Measurements from ENCODE around the gene ATF3. TPM values are rescaled to one million over a fixed set of nuclear protein-coding genes. Genes with fewer than 3 reads are reported as not detected.

Gene ATF3
- total RNA-seq, 2 donors from 2014 or later: 96.3 to 107 TPM

GRCh38 chr1:212607206-212607912, 1.2 kb upstream of the ATF3 start:
- peaks cover 49% of the 10 kb centered on the region for H3K4me1 Mint-ChIP-seq (ENCODE audit: low read depth)
- no peaks in the 10 kb centered on the region for H3K9me3 Mint-ChIP-seq
- H3K36me3 Mint-ChIP-seq (ENCODE audit: insufficient read depth in 2 of 2): peaks cover 17 to 23% of the 10 kb centered on the region in 2 donors
- no peak for ATAC-seq (replicated peaks in 1 of 2)
- peaks cover 63% of the 10 kb centered on the region for H3K27me3 Mint-ChIP-seq (ENCODE audit: low read depth)
- H3K27ac Mint-ChIP-seq: peak overlapping the region; percentile 86
- peak; percentile 40 to 61 for DNase-seq
- H3K4me3 Mint-ChIP-seq: peak overlapping the region; percentile 95 to 98

DNA sequence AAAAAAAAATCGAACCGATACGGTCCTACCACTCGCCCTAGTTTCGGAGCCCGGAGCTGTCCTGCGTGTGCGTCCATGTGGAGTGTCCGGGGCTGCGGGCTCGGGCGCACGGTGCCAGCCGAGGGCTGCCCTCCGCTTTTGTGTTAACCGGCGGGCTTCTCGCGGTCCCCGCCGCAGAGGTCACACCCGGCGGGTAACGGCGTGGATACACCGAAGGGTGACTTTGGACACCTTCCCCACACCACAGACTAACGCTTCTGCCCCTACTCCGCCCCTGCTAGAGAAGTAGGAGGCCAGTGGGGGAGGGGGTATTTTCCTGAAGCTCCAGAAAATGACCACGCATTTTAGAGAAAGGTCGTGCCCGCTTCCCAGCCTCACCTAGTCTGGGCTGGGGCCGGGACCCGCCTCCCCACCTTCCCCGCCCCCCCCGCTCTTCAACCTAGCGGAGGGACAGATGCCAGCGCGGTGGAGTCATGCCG, 609 bp upstream of the ATF3 start:
- Mint-ChIP-seq H3K4me3 (peak overlapping the region; percentile 95 to 98), H3K27ac (peak overlapping the region; percentile 88), H3K36me3 (ENCODE audit: insufficient read depth in 2 of 2) (peaks cover 17 to 24% of the 10 kb centered on the region in 2 donors), H3K27me3 (ENCODE audit: low read depth) (peaks cover 57% of the 10 kb centered on the region), H3K9me3 (no peaks in the 10 kb centered on the region), H3K4me1 (ENCODE audit: low read depth) (peaks cover 52% of the 10 kb centered on the region)
- DNase-seq (peak in 1 of 2 donors; percentile 51), ATAC-seq (replicated peaks in 1 of 2) (peak; percentile 1 to 5)

DNA sequence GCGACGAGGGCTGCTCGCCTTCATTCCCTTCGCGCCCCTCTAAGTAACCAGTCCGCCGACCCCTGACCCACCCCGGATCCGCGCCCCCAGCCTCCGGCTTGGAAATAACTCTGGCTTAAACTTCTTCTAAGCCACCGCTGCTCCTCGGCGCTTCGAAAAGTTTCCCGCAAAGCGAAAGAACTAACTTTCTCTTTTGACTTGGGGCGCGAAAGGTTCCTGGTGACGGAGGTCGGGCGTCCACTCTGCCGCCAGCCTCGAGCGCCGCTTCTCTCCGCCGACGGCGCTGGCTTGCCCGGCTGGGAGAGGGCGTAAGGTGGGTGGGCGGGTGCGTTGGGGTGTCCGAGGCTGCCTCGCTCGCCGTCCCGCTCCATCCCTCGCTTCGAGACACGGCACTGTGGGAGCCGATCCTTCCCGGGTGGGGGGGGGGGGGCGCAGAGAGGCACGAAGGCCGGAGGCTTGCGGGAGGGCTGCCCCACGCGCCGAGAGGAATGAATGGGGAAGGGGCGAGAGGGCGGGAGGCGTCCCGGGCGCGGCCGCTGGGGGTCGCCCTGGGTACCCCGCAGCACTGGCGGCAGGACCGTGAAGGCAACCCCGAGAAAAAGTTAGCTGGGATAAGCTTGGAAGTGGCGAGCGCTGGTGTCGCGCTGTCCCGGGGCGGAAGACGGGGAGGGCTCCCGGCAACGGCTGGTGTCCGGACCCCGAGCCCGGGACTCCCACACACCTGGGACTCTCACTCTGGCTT, 569 bp downstream of the ATF3 start:
- Mint-ChIP-seq H3K4me3 (peak overlapping the region; percentile 95 to 98), H3K27me3 (ENCODE audit: low read depth) (peaks cover 47% of the 10 kb centered on the region), H3K4me1 (ENCODE audit: low read depth) (peaks cover 64% of the 10 kb centered on the region), H3K36me3 (ENCODE audit: insufficient read depth in 2 of 2) (peaks cover 19 to 26% of the 10 kb centered on the region in 2 donors), H3K9me3 (no peaks in the 10 kb centered on the region), H3K27ac (peak overlapping the region; percentile 93)
- DNase-seq: peak; percentile 60 to 64
- peak; percentile 16 to 20 for ATAC-seq (replicated peaks in 1 of 2)

DNA sequence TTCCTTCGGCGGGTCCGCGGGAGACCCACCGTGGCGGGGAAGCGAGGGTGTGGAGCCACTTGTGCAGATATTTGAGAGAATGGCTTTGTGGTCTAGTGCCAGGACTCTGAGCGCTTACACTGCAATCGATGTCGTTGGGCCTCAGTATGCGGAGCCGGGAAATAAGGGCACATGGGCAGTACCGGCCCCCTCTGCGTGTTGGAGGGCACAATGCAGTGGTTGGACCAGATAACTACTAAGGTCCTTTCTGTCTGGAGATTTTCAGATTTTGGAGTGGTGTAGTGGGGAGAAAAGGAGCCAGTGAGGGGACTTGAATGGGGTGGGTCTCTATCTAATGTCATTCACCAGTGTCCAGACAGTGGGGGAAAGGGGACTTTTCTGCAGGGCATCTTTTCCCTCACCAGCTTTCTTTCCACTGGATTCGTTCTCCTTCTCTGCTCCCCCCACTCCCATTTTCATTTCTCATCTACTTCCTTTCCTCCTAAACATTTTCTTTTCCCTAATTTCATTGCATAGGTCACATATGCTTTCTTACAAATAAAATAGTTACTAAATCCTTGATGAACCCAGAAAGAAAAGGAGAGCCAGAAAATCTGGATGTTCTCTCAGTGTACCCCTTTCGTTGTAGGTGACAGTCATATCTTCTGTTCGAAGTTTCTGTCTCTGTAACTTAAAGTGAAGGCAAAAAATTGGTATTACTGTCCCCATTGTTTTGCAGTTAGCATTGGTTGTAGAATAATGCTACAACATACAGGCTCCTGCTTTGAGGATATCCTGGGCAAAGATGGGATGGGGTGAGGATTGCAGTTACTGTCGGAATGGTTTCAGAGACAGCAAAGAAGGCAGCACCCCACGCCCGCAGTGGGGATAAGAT, 1.4 kb downstream of the ATF3 start:
- Mint-ChIP-seq H3K4me1 (ENCODE audit: low read depth) (peaks cover 67% of the 10 kb centered on the region), H3K4me3 (peak overlapping the region; percentile 95 to 98), H3K27me3 (ENCODE audit: low read depth) (peaks cover 39% of the 10 kb centered on the region), H3K36me3 (ENCODE audit: insufficient read depth in 2 of 2) (peaks cover 19 to 32% of the 10 kb centered on the region in 2 donors), H3K9me3 (no peaks in the 10 kb centered on the region), H3K27ac (peak overlapping the region; percentile 93)
- no peak for ATAC-seq (replicated peaks in 1 of 2)
- DNase-seq: no peak

DNA sequence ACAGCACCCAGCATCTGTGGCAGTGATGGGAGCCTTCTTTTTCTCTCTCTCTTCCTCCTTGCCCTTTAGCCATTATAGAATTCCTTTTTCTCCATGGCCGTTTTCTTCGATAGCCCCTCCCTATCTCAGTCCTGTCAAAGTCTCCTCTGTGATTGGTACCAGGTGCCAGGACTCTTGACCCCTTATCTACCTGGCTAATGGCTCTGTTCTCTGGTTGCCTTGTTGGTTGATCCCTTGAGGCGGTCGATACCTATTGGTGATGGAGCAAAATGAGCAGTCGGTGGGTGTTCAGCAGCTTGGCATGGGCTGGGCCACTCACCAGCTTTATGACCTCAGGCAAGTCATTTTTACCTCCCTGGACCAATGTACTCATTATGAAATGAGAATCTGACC, 2.0 kb downstream of the ATF3 start:
- H3K27me3 Mint-ChIP-seq (ENCODE audit: low read depth): peaks cover 33% of the 10 kb centered on the region
- peaks cover 21 to 36% of the 10 kb centered on the region in 2 donors for H3K36me3 Mint-ChIP-seq (ENCODE audit: insufficient read depth in 2 of 2)
- H3K9me3 Mint-ChIP-seq: no peaks in the 10 kb centered on the region
- peak overlapping the region; percentile 95 to 98 for H3K4me3 Mint-ChIP-seq
- H3K27ac Mint-ChIP-seq: peak overlapping the region; percentile 93
- ATAC-seq (replicated peaks in 1 of 2): no peak
- DNase-seq: no peak
- H3K4me1 Mint-ChIP-seq (ENCODE audit: low read depth): peaks cover 65% of the 10 kb centered on the region

- Mint-ChIP-seq H3K27ac (peak overlapping the region; percentile 93), H3K36me3 (ENCODE audit: insufficient read depth in 2 of 2) (peaks cover 27 to 43% of the 10 kb centered on the region in 2 donors)
- no peak for ATAC-seq (replicated peaks in 1 of 2)
These were observed 2.7 kb downstream of the ATF3 start for GRCh38 chr1:212611000-212611948.

GRCh38 chr1:212612041-212612961, 3.7 kb downstream of the ATF3 start:
- peaks cover 49% of the 10 kb centered on the region for H3K4me1 Mint-ChIP-seq (ENCODE audit: low read depth)
- ATAC-seq (replicated peaks in 1 of 2): no peak

More at GRCh38 chr1:212611000-212611948, 2.7 kb downstream of the ATF3 start:
- Mint-ChIP-seq H3K4me1 (ENCODE audit: low read depth) (peaks cover 58% of the 10 kb centered on the region), H3K4me3 (peak overlapping the region; percentile 95 to 98), H3K27me3 (ENCODE audit: low read depth) (peaks cover 26% of the 10 kb centered on the region), H3K9me3 (no peaks in the 10 kb centered on the region)
- no peak for DNase-seq

DNA sequence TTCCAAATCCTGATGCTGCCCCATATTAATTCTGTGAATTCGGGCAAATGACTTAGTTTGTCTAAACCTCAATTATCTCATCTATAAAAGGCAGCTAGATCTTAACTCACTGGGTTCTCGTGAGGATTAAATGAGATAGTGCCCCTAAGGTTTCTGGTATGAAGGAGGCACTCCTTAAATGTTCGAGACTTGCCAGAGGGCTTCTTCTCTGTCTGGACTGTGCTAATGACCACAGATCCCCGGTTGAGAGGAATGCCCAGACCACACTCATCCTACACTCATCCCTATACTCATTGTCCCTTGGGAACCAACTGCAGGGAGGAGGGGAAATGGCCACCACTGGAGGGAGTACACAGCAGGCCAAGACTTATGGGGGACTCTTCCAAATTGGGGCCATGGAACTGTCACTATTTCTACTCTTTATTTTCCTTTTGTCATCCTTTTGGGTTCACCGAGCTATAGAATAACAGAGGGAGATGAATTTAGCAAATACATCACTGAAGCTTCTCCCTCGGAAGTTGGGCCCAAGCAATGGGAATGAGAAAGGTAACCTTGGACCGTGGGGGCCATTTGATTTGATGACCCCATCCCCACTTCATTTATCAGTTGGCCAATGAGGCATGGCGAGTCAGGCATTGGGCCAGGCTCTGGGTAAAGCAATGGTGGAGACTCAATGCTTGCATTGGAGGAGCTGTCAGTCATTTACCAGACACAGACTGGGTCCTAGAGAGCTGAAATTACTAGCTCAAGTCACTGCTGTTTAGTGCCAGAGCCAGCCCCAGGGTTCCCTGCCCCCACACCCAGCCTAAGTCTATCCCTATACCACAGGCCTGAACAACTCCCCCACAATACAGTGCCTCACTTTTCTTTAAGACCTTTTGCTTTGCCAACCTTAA, 5.1 kb downstream of the ATF3 start:
- DNase-seq: no peak
- Mint-ChIP-seq H3K27ac (no peak overlapping the region), H3K36me3 (ENCODE audit: insufficient read depth in 2 of 2) (peaks cover 40 to 64% of the 10 kb centered on the region in 2 donors), H3K4me1 (ENCODE audit: low read depth) (peaks cover 47% of the 10 kb centered on the region), H3K27me3 (ENCODE audit: low read depth) (peaks cover 14% of the 10 kb centered on the region), H3K9me3 (no peaks in the 10 kb centered on the region), H3K4me3 (peak overlapping the region; percentile 45 to 61)
- no peak for ATAC-seq (replicated peaks in 1 of 2)

More at GRCh38 chr1:212612041-212612961, 3.7 kb downstream of the ATF3 start:
- H3K27ac Mint-ChIP-seq: no peak overlapping the region
- H3K27me3 Mint-ChIP-seq (ENCODE audit: low read depth): peaks cover 16% of the 10 kb centered on the region
- peak overlapping the region; percentile 27 to 95 for H3K4me3 Mint-ChIP-seq
- H3K36me3 Mint-ChIP-seq (ENCODE audit: insufficient read depth in 2 of 2): peaks cover 33 to 50% of the 10 kb centered on the region in 2 donors
- DNase-seq: no peak
- no peaks in the 10 kb centered on the region for H3K9me3 Mint-ChIP-seq

DNA sequence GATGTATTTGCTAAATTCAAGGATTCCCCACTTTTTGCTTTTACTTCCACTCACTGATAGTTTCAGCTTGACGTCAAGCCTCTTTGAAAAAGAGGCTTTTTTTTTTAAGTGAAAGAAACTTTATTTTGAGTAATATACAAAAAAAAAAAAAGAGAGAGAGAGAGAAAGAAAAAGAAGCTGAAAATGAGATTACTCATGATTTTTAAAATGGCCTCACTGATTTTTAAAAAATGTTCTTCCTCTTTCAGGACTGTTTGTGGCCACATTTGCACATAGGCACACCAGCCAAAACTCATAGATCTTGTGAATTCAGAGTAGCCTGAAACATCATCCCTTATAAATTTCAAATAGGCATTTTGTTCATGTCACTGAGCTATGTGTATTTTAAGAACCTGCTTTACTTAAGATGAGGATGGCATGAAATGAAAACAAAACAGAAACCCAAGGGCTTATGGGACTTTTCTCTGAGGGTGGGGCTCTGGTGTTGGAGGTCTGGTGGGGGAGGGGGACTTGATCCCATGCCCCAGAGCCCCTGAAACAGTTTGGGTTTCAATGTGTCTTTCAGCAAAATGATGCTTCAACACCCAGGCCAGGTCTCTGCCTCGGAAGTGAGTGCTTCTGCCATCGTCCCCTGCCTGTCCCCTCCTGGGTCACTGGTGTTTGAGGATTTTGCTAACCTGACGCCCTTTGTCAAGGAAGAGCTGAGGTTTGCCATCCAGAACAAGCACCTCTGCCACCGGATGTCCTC, 6.1 kb downstream of the ATF3 start:
- no peak for ATAC-seq (replicated peaks in 1 of 2)
- peaks cover 13% of the 10 kb centered on the region for H3K27me3 Mint-ChIP-seq (ENCODE audit: low read depth)
- H3K27ac Mint-ChIP-seq: no peak overlapping the region
- peak overlapping the region; percentile 45 to 61 for H3K4me3 Mint-ChIP-seq
- no peak for DNase-seq
- peaks cover 47% of the 10 kb centered on the region for H3K4me1 Mint-ChIP-seq (ENCODE audit: low read depth)
- H3K36me3 Mint-ChIP-seq (ENCODE audit: insufficient read depth in 2 of 2): peaks cover 41 to 67% of the 10 kb centered on the region in 2 donors
- H3K9me3 Mint-ChIP-seq: no peaks in the 10 kb centered on the region

GRCh38 chr1:212615201-212615470, 6.6 kb downstream of the ATF3 start:
- H3K9me3 Mint-ChIP-seq: no peaks in the 10 kb centered on the region
- H3K4me3 Mint-ChIP-seq: peak overlapping the region in 1 of 2 donors; percentile 23
- H3K27me3 Mint-ChIP-seq (ENCODE audit: low read depth): peaks cover 8% of the 10 kb centered on the region
- H3K4me1 Mint-ChIP-seq (ENCODE audit: low read depth): peaks cover 47% of the 10 kb centered on the region
- no peak for DNase-seq
- no peak for ATAC-seq (replicated peaks in 1 of 2)
- H3K27ac Mint-ChIP-seq: no peak overlapping the region
- H3K36me3 Mint-ChIP-seq (ENCODE audit: insufficient read depth in 2 of 2): peaks cover 40 to 66% of the 10 kb centered on the region in 2 donors
